ENCODE measurements around the gene UNG. TPM values are rescaled to one million over a fixed set of nuclear protein-coding genes. Genes with fewer than 3 reads are reported as not detected.
"Not testable (repeated sequence)": the region's sequence is repeated elsewhere in the genome, so short reads cannot be mapped to it uniquely, and the experiment has no call there.

The UNG gene
- total RNA-seq, 1 experiment from 2014 or later: 116 TPM

DNA sequence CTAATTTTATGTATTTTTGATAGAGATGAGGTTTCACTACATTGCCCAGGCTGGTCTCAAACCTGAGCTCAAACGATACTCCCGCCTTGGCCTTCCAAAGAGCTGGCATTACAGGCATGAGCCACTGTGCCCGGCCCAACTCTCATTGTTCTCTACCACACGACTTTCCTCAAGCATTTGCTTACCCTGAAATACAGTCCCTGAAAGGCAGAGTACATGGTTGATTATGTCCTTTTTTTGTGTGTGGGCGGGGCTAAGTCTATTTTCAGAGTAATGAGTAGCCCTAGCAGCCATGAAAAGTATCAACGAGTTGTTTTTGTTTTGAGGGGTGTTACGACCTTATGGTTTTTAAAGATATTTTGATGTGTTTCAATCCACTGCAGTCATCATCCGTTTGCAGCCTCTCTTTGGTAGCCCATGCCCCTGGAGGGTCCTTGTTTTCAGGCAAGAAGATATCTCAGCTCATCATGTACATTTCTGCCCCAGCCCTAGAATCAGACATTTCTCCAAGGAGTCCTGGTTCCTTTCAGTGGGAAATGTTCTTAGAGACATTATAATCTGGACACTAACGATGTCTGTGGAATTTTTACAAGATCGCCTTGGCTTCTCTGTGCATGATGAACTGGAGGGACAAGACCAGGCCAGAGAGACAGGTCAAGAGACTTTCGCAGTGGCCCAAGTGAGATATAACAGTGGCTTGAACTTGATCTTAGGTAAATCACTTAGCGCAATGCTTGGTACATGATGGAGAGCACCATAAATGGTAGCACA lies 27.7 kb downstream of the UNG start:
- no peaks in the 10 kb centered on the region for H3K27me3 ChIP-seq (ENCODE audit: control insufficient read depth, insufficient read depth, low read length)
- H3K4me3 ChIP-seq (ENCODE audit: insufficient read depth, low read depth, low read length): no peak overlapping the region
- DNase-seq: no peak
- no peaks in the 10 kb centered on the region for H3K36me3 ChIP-seq (replicated peaks; ENCODE audit: control insufficient read depth, insufficient read depth, low read length)

DNA sequence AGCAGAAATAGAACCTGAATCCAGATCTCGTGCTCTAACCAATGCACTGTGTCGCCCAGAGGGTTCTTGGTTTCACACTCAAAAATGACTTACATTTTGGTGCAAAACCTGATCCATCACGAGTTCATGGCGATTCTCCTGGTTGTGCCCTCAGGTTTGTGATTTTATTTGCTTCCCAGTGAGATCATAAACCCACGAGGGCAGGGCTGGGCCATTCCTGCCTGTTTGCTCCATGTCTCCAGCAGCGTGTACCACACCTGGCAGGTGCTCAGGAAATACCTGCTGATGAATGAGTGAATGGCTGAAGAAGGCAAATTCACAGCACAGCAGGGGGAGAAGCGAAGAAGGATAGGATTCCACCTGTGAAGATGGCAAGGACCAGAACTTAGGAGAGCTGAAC lies 28.4 kb downstream of the UNG start:
- H3K4me3 ChIP-seq (ENCODE audit: insufficient read depth, low read depth, low read length): no peak overlapping the region
- H3K27me3 ChIP-seq (ENCODE audit: control insufficient read depth, insufficient read depth, low read length): no peaks in the 10 kb centered on the region
- no peaks in the 10 kb centered on the region for H3K36me3 ChIP-seq (replicated peaks; ENCODE audit: control insufficient read depth, insufficient read depth, low read length)
- no peak for DNase-seq

DNA sequence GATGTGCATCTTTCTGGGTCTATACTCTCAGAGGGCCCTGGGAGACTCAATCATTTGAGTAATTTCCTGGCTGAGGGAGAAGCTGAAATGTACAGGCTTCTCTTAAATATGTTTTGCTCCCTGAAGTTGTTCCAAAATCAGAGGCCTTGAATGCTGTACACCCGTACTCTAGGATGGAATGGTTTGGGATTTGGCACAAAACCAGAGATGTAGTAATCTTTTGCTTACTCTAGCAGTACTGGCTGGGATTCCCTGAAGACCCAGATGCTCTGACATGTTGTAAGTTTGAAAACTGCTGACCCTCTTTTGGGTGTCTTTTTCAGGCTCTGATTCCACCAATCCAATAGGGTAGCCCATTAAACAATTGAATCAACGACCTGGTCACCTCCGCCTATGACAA lies 29.4 kb downstream of the UNG start:
- no peaks in the 10 kb centered on the region for H3K27me3 ChIP-seq (ENCODE audit: control insufficient read depth, insufficient read depth, low read length)

DNA sequence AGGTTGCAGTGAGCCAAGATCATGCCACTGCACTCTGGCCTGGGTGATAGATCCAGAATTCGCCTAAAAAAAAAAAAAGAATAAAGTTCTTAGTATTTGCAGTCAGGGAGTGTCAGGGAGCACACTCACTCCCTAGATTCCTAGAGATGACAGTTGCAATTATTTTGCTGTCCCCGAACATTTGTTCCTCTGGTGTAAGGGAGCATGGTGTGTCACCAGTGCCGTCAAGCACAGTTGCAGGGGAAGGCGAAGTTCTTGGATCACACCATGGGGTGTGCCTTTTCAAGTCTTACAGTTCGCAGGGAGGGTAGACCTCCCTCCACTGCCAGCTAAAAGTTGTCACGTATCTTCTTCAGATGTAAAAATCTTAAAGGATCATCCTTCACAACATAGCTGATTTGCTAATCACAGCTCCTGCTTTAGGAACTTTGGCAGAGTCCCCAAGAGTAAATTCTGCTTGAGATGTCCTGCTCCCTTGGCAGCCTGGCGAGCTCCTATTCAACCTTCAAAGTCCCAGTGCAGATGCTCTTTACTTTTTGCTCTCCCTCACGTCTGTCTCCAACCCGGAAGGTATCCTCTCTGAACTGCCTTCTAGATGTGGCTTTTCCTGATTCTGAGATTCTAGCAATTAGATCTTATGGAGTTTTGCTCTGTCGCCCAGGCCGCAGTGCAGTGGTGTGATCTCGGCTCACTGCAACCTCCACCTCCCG lies 30.3 kb downstream of the UNG start:
- no peaks in the 10 kb centered on the region for H3K27me3 ChIP-seq (ENCODE audit: control insufficient read depth, insufficient read depth, low read length)
- H3K4me3 ChIP-seq (ENCODE audit: insufficient read depth, low read depth, low read length): no peak overlapping the region
- no peak for DNase-seq
- no peaks in the 10 kb centered on the region for H3K36me3 ChIP-seq (replicated peaks; ENCODE audit: control insufficient read depth, insufficient read depth, low read length)

More for the DNA sequence above, 29.4 kb downstream of the UNG start:
- Histone ChIP-seq H3K36me3 (replicated peaks; ENCODE audit: control insufficient read depth, insufficient read depth, low read length) (no peaks in the 10 kb centered on the region), H3K4me3 (ENCODE audit: insufficient read depth, low read depth, low read length) (no peak overlapping the region)
- no peak for DNase-seq

DNA sequence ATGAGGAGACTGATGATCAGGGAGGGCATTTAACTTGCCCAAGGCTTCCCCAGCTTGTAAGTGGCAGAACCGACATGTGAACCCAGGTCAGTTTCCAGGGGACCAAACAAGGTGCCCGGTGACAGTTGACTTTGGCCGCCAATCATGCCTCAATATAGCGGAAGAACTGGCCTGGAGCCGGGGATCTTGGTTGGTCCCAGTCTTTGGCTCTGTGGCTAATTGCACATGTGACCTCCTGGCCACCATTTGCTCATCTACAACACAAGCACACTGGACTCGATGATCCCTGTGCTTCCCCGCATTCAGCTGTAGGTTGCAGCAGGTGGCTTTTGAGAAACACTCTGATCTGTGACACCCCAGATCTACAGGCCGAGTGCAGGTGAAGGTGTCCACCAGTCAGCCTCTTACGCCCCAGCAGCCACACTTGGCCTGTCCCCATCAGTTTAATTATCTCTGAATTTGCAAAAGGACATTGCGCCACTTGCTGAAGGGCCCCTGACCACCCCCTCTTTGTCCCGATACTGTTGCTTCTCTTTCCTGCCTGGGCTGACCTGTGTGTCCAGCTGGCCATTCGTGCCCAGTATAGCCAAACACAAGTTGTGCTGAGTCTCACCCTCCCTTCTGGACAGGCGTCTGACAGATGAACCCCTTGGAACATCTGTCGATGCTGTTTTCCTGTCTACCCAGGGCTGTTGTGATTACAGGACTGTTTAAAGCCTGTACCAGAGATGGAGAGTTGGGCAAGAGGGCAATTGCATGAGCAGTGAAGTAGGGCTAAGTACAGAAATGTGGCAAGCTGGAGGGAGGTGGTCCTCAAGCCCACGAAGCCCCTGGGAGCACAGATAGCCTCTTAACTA lies 33.1 kb downstream of the UNG start:
- Histone ChIP-seq H3K4me3 (ENCODE audit: insufficient read depth, low read depth, low read length) (no peak overlapping the region), H3K27me3 (ENCODE audit: control insufficient read depth, insufficient read depth, low read length) (no peaks in the 10 kb centered on the region), H3K36me3 (replicated peaks; ENCODE audit: control insufficient read depth, insufficient read depth, low read length) (no peaks in the 10 kb centered on the region)
- DNase-seq: no peak

DNA sequence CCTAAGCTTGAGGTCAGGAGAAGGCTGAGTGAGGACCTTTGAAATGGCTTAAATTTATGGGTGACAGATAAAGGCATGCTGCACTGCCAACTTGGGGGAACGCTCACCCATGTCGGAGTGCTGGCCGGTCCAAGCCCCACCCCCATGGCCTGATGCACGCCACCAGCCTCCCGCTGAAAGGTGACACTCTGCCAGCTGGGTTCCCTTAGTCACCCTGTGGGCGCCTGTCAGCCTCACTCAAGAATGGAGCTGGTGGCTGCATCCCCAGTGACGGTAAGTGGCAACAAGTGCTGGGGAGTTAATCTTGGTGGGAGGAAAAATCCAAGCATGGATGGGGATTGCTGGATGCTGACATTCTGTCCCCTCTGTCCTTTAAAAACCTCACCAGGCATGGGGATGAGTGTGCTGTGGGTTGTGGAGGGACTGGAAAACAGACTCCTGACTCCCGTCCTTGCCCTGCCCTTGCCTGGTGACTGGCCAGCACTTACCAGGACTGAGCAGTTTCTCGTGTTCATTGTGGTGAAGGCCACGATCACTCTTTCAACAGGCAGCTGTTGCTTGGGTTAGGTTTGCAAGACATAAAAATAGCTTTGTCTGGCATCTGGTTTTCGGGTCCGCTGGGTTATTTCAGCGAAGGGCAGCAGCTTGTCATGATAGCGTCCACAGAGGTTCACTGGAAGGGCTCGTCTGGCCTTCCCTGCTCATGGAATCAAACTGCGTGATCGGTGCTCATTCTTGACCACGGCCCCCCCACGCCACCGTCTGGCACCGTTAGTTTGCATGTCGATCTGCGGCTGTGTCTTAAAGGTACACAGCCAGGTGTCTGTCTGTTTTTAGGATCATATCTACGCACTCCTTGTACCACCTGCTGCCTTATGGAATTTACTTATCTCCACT lies 34.0 kb downstream of the UNG start:
- no peak overlapping the region for H3K4me3 ChIP-seq (ENCODE audit: insufficient read depth, low read depth, low read length)
- H3K36me3 ChIP-seq (replicated peaks; ENCODE audit: control insufficient read depth, insufficient read depth, low read length): no peaks in the 10 kb centered on the region
- DNase-seq: no peak
- H3K27me3 ChIP-seq (ENCODE audit: control insufficient read depth, insufficient read depth, low read length): no peaks in the 10 kb centered on the region

DNA sequence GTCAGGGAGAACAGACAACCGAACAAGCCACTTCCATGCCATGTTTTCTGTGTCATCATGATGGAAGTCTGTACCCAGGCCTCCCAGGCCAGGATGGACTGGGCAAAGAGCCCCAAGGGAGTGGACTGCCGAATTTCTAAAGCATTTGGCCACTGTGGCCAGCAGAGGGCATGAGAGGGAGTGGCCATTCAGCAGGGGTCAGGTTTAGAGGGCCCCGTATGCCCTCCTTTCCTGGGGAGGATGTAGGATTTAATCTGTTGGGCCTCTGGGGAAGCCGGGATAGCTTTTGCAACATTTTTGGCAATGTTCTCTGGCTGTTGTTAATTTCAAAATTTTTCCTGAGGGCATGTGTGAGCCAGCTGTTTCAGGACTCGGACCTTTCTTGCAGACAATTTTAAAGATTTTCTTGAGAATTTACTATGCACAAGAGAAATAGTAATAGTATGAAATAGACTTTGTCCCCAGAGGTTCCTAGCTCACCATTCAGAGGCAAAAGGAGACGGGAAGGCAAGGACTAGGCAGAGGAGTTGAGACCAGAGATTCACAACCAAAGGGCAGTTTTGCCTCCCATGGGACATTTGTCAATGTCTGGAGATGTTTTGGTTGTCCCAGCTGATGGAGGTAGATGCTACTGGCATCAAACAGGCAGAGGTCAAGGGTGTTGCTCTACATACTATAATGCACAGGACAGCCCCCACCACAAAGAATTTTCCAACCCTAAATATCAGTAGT lies 37.0 kb downstream of the UNG start:
- Histone ChIP-seq H3K4me3 (ENCODE audit: insufficient read depth, low read depth, low read length) (no peak overlapping the region), H3K36me3 (replicated peaks; ENCODE audit: control insufficient read depth, insufficient read depth, low read length) (no peaks in the 10 kb centered on the region), H3K27me3 (ENCODE audit: control insufficient read depth, insufficient read depth, low read length) (no peaks in the 10 kb centered on the region)
- DNase-seq: peak; percentile 90

DNA sequence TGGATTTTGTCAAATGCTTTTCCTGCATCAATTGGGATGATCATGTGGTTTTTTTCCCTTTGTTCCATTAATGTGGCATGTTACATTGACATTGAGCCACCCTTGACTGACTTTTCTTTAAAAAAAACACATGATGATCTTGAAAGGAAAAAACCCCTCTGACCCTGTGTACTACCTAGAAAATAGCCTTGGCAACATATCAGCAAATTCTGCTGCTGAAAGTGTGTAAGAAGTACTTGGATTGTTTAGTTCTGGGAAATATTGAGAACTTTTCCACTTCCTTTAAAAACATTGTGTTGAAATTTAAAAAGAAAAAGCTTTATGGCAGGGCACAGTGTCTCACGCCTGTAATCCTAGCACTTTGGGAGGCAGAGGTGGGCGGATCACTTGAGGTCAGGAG lies 39.7 kb downstream of the UNG start:
- Histone ChIP-seq H3K4me3 (ENCODE audit: insufficient read depth, low read depth, low read length) (no peak overlapping the region), H3K36me3 (replicated peaks; ENCODE audit: control insufficient read depth, insufficient read depth, low read length) (no peaks in the 10 kb centered on the region)
- no peak for DNase-seq

DNA sequence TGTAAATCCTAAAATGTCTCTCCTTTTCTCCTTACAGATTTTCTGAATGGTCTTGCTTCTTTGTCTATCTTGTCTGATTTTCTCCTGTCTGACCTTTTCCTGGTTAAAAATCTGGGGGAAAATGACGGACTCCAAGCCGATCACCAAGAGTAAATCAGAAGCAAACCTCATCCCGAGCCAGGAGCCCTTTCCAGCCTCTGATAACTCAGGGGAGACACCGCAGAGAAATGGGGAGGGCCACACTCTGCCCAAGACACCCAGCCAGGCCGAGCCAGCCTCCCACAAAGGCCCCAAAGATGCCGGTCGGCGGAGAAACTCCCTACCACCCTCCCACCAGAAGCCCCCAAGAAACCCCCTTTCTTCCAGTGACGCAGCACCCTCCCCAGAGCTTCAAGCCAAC lies 42.0 kb downstream of the UNG start:
- Histone ChIP-seq H3K27me3 (ENCODE audit: control insufficient read depth, insufficient read depth, low read length) (no peaks in the 10 kb centered on the region), H3K4me3 (ENCODE audit: insufficient read depth, low read depth, low read length) (no peak overlapping the region), H3K36me3 (replicated peaks; ENCODE audit: control insufficient read depth, insufficient read depth, low read length) (no peaks in the 10 kb centered on the region)
- DNase-seq: no peak

More for the DNA sequence above, 39.7 kb downstream of the UNG start:
- H3K27me3 ChIP-seq (ENCODE audit: control insufficient read depth, insufficient read depth, low read length): no peaks in the 10 kb centered on the region

DNA sequence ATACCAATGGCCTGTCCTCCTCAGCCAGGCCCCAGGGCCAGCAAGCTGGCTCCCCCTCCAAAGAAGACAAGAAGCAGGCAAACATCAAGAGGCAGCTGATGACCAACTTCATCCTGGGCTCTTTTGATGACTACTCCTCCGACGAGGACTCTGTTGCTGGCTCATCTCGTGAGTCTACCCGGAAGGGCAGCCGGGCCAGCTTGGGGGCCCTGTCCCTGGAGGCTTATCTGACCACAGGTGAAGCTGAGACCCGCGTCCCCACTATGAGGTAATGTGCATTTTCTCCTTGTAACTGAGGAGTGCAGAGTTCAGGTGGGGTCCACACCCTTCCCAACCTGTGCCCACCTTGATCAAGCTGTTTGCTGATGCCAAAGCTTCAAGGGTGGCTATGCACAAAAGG lies 42.4 kb downstream of the UNG start:
- no peak for DNase-seq
- H3K4me3 ChIP-seq (ENCODE audit: insufficient read depth, low read depth, low read length): no peak overlapping the region
- no peaks in the 10 kb centered on the region for H3K27me3 ChIP-seq (ENCODE audit: control insufficient read depth, insufficient read depth, low read length)
- no peaks in the 10 kb centered on the region for H3K36me3 ChIP-seq (replicated peaks; ENCODE audit: control insufficient read depth, insufficient read depth, low read length)

DNA sequence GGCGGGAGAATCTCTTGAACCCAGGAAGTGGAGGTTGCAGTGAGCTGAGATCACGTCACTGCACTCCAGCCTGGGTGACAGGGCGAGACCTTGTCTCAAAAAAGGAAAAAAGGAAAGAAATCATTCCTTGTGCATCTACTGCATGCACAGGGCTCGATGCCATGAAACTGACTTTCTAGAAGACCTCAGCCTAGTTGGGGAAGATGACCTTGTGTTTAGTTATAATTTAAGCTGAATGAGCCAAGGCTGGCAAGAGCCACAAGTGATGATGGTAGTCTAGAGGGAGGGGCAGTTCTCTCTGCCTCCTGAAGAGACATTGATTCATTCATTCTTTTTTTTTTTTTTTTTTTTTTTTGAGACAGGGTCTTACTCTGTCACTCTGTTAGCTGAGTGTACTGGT lies 43.2 kb downstream of the UNG start:
- H3K27me3 ChIP-seq (ENCODE audit: control insufficient read depth, insufficient read depth, low read length): no peaks in the 10 kb centered on the region
- no peak for DNase-seq
- no peaks in the 10 kb centered on the region for H3K36me3 ChIP-seq (replicated peaks; ENCODE audit: control insufficient read depth, insufficient read depth, low read length)
- H3K4me3 ChIP-seq (ENCODE audit: insufficient read depth, low read depth, low read length): no peak overlapping the region

DNA sequence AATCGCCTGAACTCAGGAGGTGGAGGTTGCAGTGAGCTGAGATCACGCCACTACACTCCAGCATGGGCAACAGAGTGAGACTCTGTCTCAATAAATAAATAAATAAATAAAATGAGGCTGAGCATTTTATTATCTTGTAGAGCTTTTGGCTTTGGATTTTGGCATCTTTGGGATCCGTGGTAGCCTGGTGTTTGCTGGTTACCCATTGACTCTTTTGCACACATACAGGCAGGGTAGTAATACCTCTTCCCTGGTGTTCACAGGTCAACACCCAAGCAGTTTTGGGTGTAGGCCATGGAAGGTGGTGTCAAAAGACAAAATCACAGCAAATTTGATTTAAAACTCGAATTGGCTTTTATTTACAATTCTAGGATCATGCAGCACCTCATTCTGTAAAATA lies 46.8 kb downstream of the UNG start:
- Histone ChIP-seq H3K4me3 (ENCODE audit: insufficient read depth, low read depth, low read length) (no peak overlapping the region), H3K36me3 (replicated peaks; ENCODE audit: control insufficient read depth, insufficient read depth, low read length) (no peaks in the 10 kb centered on the region), H3K27me3 (ENCODE audit: control insufficient read depth, insufficient read depth, low read length) (no peaks in the 10 kb centered on the region)
- DNase-seq: no peak

DNA sequence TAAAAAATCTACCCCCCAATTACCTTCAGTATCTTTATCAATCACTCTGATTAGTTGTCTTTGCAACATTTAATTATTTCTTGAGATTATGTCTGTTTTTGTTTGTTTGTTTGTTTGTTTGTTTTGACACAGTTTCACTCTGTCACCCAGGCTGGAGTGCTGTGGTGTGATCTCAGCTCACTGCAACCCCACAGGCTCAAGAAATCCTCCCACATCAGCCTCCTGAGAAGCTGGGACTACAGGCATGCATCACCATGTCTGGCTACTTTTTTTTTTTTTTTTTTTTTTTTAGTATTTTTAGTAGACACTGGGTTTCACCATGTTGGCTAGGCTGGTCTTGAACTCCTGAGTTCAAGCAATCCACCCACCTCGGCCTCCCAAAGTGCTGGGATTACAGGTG lies 49.7 kb downstream of the UNG start:
- not testable (repeated sequence) for H3K36me3 ChIP-seq (replicated peaks; ENCODE audit: control insufficient read depth, insufficient read depth, low read length); H3K4me3 ChIP-seq (ENCODE audit: insufficient read depth, low read depth, low read length); H3K27me3 ChIP-seq (ENCODE audit: control insufficient read depth, insufficient read depth, low read length); DNase-seq
